Tibial nerve (tissue), 3 donors: Measurements from ENCODE around the gene FLT4.

Source experiments
- CTCF ChIP-seq, 5 experiments: fragments of 200-600 bp in 3 of 5; fragments of 450-650 bp in 2 of 5; sonication (generic) in 3 of 5; IDR thresholded peaks; one replicate each; pipeline ENCODE4 v1.5.1; 2016 to 2019; ENCODE audit warnings: antibody characterized with exemption in 5 of 5, mild to moderate bottlenecking in 3 of 5, moderate library complexity in 2 of 5
- POLR2A ChIP-seq, 2 donors: fragments of 450-650 bp; IDR thresholded peaks; one replicate each; pipeline ENCODE4 v1.6.1; 2017; ENCODE audit warnings: antibody characterized with exemption in 2 of 2, mild to moderate bottlenecking in 2 of 2, moderate library complexity in 2 of 2

- TF ChIP-seq CTCF (IDR thresholded peaks at IDR 0.05) (no peak), POLR2A (IDR thresholded peaks at IDR 0.05) (no peak)
Observed at GRCh38 chr5:180631549-180632383, 17.6 kb downstream of the FLT4 start.
